ENCODE results near the gene INSR.

- no peak for TF ChIP-seq POLR2A (IDR thresholded peaks at IDR 0.05)
- TF ChIP-seq CTCF (IDR thresholded peaks at IDR 0.05) = no peak
Measured at GRCh38 chr19:7229735-7230134, 64.5 kb downstream of the INSR start.

Data from transverse colon (tissue), 3 donors.